Activated T-helper 1 cell treated with anti-CD3 and anti-CD28 coated beads, Interleukin-2, amount 50 U/mL, for 16 hours (primary cell): ENCODE results near the gene NEAT1.

Experiments used
- DNase-seq, 2 donors: peaks; one replicate each; pipeline ENCODE4 v3.0.0-alpha.2; 2020; ENCODE audit warnings: low read depth in 1 of 2, low spot score in 1 of 2

The NEAT1 gene

DNA sequence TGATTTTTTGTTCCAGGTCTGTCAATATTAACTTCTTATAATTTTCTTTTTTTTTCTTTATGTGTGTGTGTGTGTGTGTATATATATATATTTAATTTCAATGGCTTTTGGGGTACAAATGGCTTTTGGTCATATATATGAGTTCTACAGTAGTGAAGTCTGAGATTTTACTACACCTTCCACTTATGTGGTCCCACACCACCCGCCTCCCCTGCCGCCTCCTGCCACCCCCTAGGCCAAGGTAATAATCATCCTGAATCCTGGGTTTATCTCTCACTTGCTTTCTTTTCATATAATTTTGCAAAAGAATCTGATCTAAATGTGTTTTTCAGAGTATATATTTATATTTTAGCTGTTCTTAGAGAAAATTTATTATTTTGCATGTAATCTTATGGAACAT, 11.1 kb downstream of the NEAT1 start:
- DNase-seq = no peak

- no peak for DNase-seq
Observed at GRCh38 chr11:65434057-65434666, 11.6 kb downstream of the NEAT1 start.

DNA sequence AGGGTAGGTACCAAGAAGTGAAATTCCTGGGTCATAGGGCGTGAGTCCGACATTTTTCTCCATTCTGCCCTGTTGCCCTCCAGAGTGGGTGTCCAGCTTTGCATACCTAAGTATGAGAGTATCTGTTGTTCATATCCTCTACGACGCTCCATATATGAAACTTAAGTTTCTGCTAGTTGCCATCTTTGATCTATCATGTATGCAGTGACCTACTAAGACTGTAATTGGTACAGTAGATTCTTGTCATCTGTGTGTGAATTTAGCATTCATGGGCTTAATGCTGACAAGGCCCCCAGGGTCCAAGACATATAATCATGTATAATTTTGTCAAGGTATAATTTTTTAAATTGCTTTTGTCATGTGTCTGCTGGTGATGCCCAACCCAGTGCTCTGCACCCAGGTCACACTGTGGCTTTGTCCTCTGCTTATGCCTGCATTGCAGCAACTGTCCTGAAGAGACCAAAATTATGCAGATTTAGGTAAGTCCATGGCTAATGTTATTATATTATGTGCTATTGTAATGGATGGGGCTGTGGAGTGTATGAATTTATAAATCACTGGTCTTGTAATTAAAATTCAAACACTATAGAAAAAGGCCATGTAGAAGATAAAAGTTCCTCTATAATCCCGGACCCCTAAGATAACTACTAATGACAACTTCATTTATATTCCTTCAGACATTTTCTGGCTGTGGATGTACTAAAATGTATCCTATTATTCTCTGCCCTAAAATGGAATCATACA, 12.2 kb downstream of the NEAT1 start:
- DNase-seq = no peak

DNA sequence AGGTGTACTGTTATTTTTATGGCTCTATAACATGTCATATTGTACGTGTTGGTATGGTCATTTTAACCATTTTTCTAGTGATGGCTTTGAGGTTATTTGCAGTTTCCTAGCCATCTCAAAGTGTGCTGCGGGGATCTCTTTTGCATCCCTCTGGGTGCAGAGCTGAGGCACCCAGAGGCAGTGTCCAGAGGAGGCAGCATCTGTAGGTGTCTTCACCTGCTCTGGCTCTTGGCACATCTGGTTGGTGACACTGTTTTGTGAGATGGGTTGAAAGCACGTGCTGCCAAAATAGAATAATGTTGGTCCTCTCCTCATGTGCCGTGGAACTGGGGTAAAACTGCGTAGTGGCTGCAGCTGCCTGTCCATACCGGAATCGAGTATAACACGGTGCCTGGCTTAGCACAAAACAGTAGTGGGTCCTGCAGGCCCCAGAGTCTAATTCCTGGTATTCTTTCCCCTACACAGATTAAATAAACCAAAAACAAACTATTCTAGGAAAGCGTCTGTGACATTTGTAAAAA, 12.9 kb downstream of the NEAT1 start:
- no peak for DNase-seq

DNA sequence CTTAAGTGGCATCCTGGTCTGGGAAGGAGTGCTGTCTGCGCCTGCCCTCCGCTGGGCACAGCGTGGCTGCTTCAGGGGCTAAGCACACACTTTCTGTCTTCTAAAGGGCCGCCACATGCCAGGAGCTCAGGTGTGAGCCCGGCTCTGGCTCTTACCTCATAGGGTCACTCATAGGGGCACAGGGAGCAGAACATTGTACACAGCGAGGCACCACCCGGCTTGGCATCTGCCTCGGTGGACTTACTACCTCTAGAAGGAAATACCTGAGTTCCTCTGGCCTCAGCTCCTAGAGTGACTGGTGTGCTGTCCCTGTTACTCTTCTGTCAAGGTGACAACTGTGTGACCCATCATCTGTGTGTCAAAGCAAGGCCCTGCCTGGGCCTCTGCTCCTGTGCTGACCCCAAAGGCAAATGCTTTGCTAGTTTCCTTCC, 13.4 kb downstream of the NEAT1 start:
- no peak for DNase-seq

DNA sequence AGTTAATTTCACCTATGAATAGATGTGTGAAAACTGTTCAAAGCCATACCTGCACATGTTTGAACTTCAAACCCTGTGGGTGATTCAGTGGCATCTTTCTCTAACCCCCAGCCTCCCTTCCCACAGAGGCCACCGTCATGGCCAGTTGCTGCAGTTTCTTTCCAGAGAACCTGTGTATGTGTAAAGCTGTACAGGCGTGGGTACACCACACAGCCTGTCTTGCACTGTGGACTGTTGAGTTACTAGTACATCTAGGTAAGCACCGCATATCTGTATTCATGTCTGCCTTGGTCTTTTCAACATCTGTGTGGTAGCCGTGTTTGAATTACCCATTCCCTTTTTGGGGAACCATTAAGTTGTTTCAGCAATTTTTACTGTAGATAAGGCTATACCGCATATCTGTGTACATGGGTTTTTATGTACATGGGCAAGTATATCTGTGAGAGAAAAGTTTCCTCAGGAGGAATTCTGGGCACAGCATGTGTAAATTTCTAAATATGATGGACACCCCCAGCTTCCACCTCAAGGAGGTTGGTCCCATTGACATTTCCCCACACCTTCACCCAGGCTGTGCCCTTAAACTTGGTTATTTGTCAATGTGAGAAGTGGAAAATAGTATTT, 13.9 kb downstream of the NEAT1 start:
- DNase-seq = no peak

GRCh38 chr11:65437436-65438227, 15.0 kb downstream of the NEAT1 start:
- DNase-seq = no peak

DNA sequence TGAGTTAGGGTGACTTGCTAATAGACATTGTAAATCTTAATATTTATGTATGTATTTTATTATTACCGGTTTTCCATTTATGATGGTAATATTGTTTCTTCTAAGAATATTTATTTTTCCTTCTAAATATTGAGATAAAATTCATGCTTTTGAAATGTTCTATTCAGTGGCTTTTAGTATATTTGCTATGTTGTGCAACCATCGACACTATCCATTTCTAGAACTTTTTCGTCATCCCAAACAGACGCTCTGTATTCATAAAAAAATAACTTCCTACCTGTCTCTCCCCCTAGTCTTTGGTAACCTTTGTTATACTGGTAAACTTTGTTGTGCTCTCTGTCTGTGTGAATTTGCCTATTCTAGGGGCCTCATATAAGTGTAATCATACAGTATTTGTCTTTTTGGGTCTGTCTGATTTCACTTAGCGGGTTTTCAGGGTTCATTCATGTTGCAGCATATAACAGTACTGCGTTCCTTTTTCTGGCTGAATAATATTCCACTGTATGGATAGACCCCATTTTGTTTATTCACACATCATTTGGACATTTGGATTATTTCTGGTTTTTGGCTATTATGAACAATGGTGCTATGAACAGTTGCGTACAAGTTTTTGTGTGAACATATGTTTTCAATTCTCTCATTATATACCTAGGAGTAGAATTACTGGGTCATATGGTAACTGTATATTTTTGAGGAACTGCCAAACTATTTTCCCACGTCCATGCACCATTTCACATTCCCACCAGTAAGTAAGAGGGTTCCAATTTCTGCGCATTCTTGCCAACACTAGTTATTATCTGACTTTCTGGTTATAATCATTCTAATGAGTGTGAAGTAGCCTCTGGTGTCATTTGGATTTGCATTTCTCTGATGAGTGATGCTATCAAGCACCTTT, 15.9 kb downstream of the NEAT1 start:
- DNase-seq = no peak

DNA sequence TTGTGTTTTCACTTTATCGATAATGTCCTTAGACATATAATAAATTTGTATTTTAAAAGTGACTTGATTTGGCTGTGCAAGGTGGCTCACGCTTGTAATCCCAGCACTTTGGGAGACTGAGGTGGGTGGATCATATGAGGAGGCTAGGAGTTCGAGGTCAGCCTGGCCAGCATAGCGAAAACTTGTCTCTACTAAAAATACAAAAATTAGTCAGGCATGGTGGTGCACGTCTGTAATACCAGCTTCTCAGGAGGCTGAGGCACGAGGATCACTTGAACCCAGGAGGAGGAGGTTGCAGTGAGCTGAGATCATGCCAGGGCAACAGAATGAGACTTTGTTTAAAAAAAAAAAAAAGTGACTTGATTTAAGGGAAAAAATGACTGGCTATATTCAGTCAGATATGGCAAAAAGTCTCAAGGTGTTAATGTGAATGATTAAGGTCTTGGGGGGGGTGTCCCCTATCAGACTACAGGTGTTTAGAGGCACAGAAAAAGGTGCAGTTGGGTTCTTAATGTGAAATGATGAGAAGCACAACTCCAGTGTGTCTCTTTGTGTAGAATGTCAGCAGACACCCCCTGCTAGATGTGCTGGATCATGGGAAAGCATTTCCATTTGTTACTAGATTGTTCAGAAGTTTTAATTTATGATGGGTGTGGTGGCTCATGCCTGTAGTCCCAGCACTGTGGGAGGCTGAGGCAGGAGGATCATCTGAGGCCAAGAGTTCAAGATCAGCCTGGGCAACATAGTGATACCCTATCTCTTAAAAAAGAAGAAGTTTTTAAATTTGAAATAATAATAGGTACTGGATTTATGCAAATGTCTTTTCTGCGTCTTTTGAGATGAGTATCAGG, 17.0 kb downstream of the NEAT1 start:
- no peak for DNase-seq

DNA sequence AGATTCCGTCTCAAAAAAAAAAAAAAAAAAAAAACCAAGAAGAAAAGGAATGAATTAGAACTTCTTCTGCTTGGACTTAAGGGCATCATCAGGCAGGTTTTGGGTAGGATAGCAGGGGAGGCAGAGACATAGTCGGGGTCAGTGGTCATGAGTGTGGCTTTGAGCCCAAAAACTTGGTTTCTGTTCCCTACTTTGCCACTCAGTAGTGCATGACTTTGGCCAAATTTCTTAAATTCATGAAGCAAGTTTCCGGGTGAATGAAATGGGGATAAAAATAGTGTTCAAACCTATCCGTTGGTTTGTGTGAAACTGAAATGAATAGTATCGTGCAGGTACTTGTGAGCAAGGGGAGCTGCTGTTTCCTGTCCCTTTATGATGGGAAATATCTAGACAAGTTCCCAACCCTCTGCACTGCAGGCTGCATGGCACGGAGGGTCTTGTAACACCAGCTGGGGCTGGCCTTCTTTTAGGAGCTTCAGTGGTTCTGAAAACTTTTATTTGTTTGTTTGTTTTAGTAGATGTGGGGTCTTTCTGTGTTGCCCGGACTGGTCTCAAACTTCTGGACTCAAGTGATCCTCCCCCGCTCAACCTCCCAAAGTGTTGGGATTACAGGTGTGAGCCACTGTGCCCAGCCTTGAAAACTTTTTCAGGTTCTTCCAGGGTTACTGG, 18.4 kb downstream of the NEAT1 start:
- DNase-seq = no peak

DNA sequence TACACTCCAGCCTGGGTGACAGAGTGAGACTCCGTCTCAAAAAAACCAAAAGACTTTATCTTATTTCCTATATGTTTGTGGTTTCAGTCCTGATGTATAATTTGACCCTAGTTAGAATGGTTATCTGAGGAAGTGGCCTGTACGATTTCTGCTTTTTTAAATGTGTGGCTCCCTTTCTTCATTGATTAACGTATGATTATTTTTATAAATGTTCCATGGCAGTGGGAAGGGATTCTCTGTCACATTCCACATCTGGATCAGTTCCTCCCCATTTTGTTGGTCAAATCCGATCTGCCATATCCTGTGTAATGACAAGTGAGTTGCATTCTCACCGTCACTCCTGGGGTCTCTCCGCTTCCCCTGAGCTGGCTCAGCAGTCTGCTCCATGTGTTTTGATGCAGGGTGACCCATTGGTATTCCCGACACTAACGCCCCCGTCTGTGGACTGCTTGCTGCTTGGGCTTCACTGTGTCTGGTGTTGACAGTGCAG, 20.3 kb downstream of the NEAT1 start:
- no peak for DNase-seq

DNA sequence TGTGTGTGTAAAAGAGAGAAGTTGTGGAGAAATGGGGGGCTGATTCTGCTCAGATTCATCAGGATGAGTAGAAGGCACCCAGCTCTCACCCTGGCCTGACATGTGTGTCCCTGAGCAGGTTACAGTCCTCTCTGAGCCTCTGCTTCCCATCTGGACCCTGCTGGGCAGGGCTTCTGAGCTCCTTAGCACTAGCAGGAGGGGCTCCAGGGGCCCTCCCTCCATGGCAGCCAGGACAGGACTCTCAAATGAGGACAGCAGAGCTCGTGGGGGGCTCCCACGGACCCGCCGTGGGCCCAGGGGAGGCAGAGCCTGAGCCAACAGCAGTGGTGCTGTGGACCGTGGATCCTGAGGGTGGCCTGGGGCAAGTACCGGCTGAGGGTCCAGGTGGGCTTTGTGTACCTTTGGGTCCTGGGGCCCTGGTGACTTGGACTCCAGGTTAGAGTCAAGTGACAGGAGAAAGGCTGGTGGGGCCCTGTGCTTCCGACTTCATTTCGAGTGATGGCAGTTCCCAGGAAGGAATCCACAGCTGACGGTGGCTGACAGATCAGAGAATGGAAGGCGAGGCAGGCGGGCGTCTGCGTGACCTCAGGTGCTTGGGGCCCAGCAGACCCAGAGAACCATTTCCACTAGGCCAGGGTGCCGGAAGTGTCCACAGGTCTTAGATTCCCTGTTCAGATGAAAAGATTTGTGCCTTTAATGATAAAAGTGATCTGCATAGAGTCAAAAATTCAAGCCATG, 21.9 kb downstream of the NEAT1 start:
- no peak for DNase-seq

GRCh38 chr11:65445101-65445603, 22.6 kb downstream of the NEAT1 start:
- DNase-seq = no peak

DNA sequence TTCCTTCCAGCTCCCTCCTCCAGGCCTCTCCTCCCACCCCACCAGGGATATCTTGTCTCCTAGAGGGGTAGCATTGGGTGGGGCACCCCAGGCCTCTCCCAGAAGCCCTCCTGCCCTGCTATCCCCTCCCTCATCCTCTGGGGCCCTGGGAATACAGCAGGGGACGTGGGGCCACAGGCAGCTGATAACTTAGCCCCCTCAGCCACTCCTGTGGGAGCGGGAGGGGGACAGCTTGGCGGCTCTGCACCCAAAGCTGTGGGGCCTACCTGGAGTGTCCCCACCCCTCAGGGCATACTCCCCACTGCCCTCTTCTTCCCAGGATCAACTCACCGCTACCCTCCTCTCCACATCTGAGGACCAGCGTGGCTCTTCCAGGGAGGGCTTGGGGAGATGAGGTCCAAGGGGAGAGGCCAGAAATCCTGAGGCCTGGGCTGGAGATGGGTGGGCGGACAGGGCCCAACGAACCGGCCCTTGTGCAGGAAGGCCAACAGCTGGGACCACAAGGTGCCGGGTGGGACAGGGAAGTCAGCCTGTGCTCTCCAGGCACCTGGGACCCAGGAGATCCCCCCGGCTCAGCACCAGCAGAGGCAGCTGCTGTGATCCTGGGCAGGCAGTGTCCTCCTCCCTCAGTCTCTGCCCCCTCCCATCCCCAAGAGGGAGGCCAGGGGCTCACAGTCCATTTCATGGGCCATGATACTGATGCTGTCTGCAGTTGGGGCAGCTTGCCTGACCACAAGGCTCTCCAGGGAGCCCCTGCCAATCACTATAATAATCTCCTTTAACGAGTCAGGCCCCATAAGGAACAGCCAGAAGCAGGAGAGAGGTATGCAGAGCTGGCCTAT, 23.2 kb downstream of the NEAT1 start:
- DNase-seq = no peak

DNA sequence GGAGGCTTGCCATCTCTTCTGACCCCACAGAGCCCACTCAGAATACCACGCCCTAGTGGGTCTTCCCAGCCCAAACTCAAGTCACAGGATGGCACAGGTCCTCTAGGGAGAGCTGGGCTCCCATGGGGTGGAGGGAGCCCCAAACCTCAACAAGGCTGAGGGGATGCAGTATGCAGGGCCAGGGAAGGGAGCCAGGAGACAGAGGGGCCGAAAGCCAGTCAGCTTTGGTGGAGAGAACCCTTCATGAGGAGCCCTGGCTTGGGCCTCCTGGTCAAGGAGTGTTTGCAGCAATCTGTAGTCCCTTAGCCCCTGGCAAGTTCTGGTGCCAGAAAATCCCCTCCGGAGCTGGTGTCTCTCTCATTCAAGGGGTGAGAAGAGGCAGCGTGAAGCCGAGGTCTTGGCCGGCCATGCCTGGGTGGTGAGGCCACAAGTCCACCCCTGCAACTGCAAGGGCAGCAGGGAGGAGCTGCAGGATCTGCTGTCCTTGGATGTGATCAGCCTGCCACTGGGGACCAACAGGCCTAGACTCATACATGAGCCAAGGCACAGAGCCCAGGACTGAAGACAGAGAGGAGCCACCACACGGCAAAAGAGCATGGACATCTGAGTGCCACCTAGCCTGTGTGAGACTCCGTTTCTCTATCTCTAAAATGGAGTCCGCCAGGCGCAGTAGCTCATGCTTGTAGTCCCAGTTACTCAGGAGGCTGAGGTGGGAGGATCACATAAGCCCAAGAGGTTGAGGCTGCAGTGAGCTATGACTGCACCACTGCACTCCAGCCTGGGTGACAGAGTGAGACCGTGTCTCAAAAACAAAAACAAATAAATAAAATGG, 24.1 kb downstream of the NEAT1 start:
- DNase-seq = no peak

- no peak for DNase-seq
Observed at GRCh38 chr11:65448074-65448417, 25.4 kb downstream of the NEAT1 start.
